WTC11 (cell line): ENCODE data around the gene FAM89A. TPM values are rescaled to one million over a fixed set of nuclear protein-coding genes. Genes with fewer than 3 reads are reported as not detected.

Experiments used
- ATAC-seq: fragments of 200-7000 bp; cut with Tn5 transposase; 2 replicates; pipeline ENCODE4 v1.10.0; 2021; ENCODE audit warnings: mild to moderate bottlenecking, moderate library complexity
- CTCF ChIA-PET: fragments of 300-600 bp; sonication (Branson Sonifier 250); formaldehyde crosslinking; loops from one replicate; lab custom pipeline; 2021; ENCODE audit warnings: antibody characterized with exemption; lab: Charles Lee
- POLR2A ChIA-PET: fragments of 350-600 bp; sonication (Branson Sonifier 250); formaldehyde crosslinking; loops from one replicate; lab custom pipeline; 2021; ENCODE audit warnings: antibody characterized with exemption; lab: Charles Lee
- DNase-seq: peaks from one replicate; pipeline ENCODE4 v3.0.0; 2021; ENCODE audit warnings: low spot score
- H3K27ac Mint-ChIP-seq: 2 replicates; pipeline ENCODE4 v1.8.0; 2021; ENCODE audit warnings: mixed read lengths
- H3K27me3 Mint-ChIP-seq: 2 replicates; pipeline ENCODE4 v1.8.0; 2021; ENCODE audit warnings: low read depth, mild to moderate bottlenecking, moderate library complexity, mixed read lengths
- H3K36me3 Mint-ChIP-seq: 2 replicates; pipeline ENCODE4 v1.8.0; 2021; ENCODE audit warnings: mixed read lengths
- H3K4me1 Mint-ChIP-seq: 2 replicates; pipeline ENCODE4 v1.8.0; 2022; ENCODE audit warnings: mixed read lengths
- H3K4me3 Mint-ChIP-seq: 2 replicates; pipeline ENCODE4 v1.8.0; 2021; ENCODE audit warnings: mild to moderate bottlenecking, moderate library complexity, mixed read lengths
- H3K9me3 Mint-ChIP-seq: 2 replicates; pipeline ENCODE4 v1.8.0; 2021; ENCODE audit warnings: mixed read lengths
- EMX1 ChIP-seq: fragments of 250-450 bp; sonication (Bioruptor Pico); IDR thresholded peaks from 2 replicates; pipeline ENCODE4 v1.8.0; 2021; ENCODE audit warnings: mild to moderate bottlenecking
- FOXJ3 ChIP-seq: sonication (generic); formaldehyde crosslinking; IDR thresholded peaks from 2 replicates; pipeline ENCODE4 v1.9.0; 2021; ENCODE audit warnings: missing genetic modification reagents, mild to moderate bottlenecking, borderline replicate concordance
- IRF2 ChIP-seq: sonication (generic); formaldehyde crosslinking; IDR thresholded peaks from 2 replicates; pipeline ENCODE4 v1.8.0; 2022; ENCODE audit warnings: low read depth, missing genetic modification reagents, borderline replicate concordance
- JUN ChIP-seq: sonication (generic); formaldehyde crosslinking; IDR thresholded peaks from 2 replicates; pipeline ENCODE4 v1.8.0; 2023; ENCODE audit warnings: mild to moderate bottlenecking, missing genetic modification reagents
- KAT7 ChIP-seq: sonication (generic); formaldehyde crosslinking; IDR thresholded peaks from 2 replicates; pipeline ENCODE4 v1.8.1; 2023; ENCODE audit warnings: missing genetic modification reagents, mild to moderate bottlenecking, borderline replicate concordance
- MXD4 ChIP-seq: fragments of 250-450 bp; sonication (Bioruptor Pico); IDR thresholded peaks from 2 replicates; pipeline ENCODE4 v1.8.0; 2021; ENCODE audit warnings: mild to moderate bottlenecking, moderate library complexity, borderline replicate concordance
- NFYB ChIP-seq: sonication (generic); formaldehyde crosslinking; conservative IDR thresholded peaks from 2 replicates; pipeline ENCODE4 v1.8.0; 2022; ENCODE audit warnings: low read depth, missing genetic modification reagents
- NR2C2 ChIP-seq: sonication (generic); formaldehyde crosslinking; IDR thresholded peaks from 2 replicates; pipeline ENCODE4 v1.8.0; 2022; ENCODE audit warnings: mild to moderate bottlenecking, missing genetic modification reagents
- SP1 ChIP-seq: sonication (generic); formaldehyde crosslinking; conservative IDR thresholded peaks from 2 replicates; pipeline ENCODE4 v1.8.1; 2022; ENCODE audit warnings: missing genetic modification reagents
- TCF7 ChIP-seq: sonication (generic); formaldehyde crosslinking; IDR thresholded peaks from 2 replicates; pipeline ENCODE4 v1.8.0; 2022; ENCODE audit warnings: mild to moderate bottlenecking, low read depth, missing genetic modification reagents, moderate library complexity
- ZNF219 ChIP-seq: sonication (generic); formaldehyde crosslinking; IDR thresholded peaks from 2 replicates; pipeline ENCODE4 v1.8.0; 2023; ENCODE audit warnings: missing genetic modification reagents, mild to moderate bottlenecking, borderline replicate concordance
- ZNF263 ChIP-seq: sonication (generic); formaldehyde crosslinking; IDR thresholded peaks from 2 replicates; pipeline ENCODE4 v1.8.1; 2022; ENCODE audit warnings: low read depth, mild to moderate bottlenecking, moderate library complexity, missing genetic modification reagents
- ZNF396 ChIP-seq: fragments of 250-450 bp; sonication (Bioruptor Pico); IDR thresholded peaks from 2 replicates; pipeline ENCODE4 v1.8.0; 2021; ENCODE audit warnings: mild to moderate bottlenecking, moderate library complexity, borderline replicate concordance
- total RNA-seq: library from RNA; stranded (reverse); gene quantifications from 3 replicates; pipeline ENCODE4 v1.2.3, GENCODE V29; 2021
- TF ChIP-seq, protein P1 (sequence below): sonication (generic); formaldehyde crosslinking; IDR thresholded peaks from 2 replicates; pipeline ENCODE4 v1.8.1; 2023; ENCODE audit warnings: mild to moderate bottlenecking, missing genetic modification reagents
- TF ChIP-seq, protein P2 (sequence below): fragments of 250-450 bp; sonication (Bioruptor Pico); IDR thresholded peaks from 2 replicates; pipeline ENCODE4 v1.9.0; 2021; ENCODE audit warnings: mild to moderate bottlenecking, borderline replicate concordance
- TF ChIP-seq, protein P3 (sequence below): sonication (generic); formaldehyde crosslinking; IDR thresholded peaks from 2 replicates; pipeline ENCODE4 v1.8.0; 2022; ENCODE audit warnings: mild to moderate bottlenecking, missing genetic modification reagents
- TF ChIP-seq, protein P4 (sequence below): sonication (generic); formaldehyde crosslinking; IDR thresholded peaks from 2 replicates; pipeline ENCODE4 v1.8.1; 2023; ENCODE audit warnings: mild to moderate bottlenecking, missing genetic modification reagents, moderate library complexity
- TF ChIP-seq, protein P5 (sequence below): sonication (generic); formaldehyde crosslinking; IDR thresholded peaks from 2 replicates; pipeline ENCODE4 v1.8.0; 2022; ENCODE audit warnings: mild to moderate bottlenecking, missing genetic modification reagents
- TF ChIP-seq, protein P6 (sequence below): sonication (generic); formaldehyde crosslinking; conservative IDR thresholded peaks from 2 replicates; pipeline ENCODE4 v1.8.1; 2023; ENCODE audit warnings: mild to moderate bottlenecking, low read depth, missing genetic modification reagents, moderate library complexity
- TF ChIP-seq, protein P7 (sequence below): fragments of 250-450 bp; sonication (Bioruptor Pico); conservative IDR thresholded peaks from 2 replicates; pipeline ENCODE4 v1.9.0; 2021; ENCODE audit warnings: mild to moderate bottlenecking
- TF ChIP-seq, protein P8 (sequence below): sonication (generic); formaldehyde crosslinking; IDR thresholded peaks from 2 replicates; pipeline ENCODE4 v1.8.1; 2022; ENCODE audit warnings: mild to moderate bottlenecking, missing genetic modification reagents, moderate library complexity, borderline replicate concordance

FAM89A gene
- total RNA-seq, 1 experiment from 2014 or later: 2.4 TPM

DNA sequence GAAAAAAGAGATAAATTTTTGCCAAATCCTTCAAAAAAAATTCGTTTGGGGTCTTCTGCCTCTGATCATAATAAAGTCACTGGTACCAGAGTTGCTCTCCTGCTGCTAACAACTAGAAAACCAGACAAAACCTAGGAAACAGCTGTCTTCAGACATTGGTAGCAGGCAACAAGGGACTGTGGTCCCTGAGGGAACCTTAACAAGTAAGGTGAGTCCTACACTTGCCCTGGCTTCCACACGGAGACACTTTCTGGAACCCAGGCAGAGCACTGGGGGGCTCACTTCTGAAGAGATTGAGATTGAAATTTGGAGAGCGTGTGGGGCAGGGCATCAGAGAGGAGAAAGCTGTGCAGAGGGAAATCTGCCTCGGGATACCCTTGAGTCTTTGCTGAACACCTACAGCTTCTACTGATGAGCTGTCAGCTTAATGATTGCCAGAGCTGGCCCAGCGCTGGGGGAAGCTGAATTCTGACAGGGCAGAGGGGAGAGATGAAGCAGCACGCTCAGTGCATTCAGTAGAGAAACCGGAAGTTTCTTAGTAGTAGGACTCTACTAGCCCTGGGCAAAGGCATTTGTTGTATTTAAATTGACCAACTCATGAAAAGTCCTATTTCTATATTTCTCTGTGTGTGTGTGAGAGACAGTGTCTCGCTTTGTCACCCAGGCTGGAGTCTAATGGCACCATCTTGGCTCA lies 18.5 kb upstream of the FAM89A start (continued):
- TF ChIP-seq, protein P1, sequence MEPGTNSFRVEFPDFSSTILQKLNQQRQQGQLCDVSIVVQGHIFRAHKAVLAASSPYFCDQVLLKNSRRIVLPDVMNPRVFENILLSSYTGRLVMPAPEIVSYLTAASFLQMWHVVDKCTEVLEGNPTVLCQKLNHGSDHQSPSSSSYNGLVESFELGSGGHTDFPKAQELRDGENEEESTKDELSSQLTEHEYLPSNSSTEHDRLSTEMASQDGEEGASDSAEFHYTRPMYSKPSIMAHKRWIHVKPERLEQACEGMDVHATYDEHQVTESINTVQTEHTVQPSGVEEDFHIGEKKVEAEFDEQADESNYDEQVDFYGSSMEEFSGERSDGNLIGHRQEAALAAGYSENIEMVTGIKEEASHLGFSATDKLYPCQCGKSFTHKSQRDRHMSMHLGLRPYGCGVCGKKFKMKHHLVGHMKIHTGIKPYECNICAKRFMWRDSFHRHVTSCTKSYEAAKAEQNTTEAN (CRISPR knock-in tag): no peak
- TF ChIP-seq NFYB (CRISPR knock-in tag) (no peak), ZNF263 (CRISPR knock-in tag) (no peak), KAT7 (CRISPR knock-in tag) (no peak), JUN (CRISPR knock-in tag) (no peak), ZNF219 (CRISPR knock-in tag) (no peak), SP1 (CRISPR knock-in tag) (no peak), TCF7 (no peak), IRF2 (CRISPR knock-in tag) (no peak), ZNF396 (CRISPR knock-in tag) (no peak)
- TF ChIP-seq, protein P2, sequence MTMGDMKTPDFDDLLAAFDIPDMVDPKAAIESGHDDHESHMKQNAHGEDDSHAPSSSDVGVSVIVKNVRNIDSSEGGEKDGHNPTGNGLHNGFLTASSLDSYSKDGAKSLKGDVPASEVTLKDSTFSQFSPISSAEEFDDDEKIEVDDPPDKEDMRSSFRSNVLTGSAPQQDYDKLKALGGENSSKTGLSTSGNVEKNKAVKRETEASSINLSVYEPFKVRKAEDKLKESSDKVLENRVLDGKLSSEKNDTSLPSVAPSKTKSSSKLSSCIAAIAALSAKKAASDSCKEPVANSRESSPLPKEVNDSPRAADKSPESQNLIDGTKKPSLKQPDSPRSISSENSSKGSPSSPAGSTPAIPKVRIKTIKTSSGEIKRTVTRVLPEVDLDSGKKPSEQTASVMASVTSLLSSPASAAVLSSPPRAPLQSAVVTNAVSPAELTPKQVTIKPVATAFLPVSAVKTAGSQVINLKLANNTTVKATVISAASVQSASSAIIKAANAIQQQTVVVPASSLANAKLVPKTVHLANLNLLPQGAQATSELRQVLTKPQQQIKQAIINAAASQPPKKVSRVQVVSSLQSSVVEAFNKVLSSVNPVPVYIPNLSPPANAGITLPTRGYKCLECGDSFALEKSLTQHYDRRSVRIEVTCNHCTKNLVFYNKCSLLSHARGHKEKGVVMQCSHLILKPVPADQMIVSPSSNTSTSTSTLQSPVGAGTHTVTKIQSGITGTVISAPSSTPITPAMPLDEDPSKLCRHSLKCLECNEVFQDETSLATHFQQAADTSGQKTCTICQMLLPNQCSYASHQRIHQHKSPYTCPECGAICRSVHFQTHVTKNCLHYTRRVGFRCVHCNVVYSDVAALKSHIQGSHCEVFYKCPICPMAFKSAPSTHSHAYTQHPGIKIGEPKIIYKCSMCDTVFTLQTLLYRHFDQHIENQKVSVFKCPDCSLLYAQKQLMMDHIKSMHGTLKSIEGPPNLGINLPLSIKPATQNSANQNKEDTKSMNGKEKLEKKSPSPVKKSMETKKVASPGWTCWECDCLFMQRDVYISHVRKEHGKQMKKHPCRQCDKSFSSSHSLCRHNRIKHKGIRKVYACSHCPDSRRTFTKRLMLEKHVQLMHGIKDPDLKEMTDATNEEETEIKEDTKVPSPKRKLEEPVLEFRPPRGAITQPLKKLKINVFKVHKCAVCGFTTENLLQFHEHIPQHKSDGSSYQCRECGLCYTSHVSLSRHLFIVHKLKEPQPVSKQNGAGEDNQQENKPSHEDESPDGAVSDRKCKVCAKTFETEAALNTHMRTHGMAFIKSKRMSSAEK (CRISPR knock-in tag): no peak
- TF ChIP-seq, protein P3, sequence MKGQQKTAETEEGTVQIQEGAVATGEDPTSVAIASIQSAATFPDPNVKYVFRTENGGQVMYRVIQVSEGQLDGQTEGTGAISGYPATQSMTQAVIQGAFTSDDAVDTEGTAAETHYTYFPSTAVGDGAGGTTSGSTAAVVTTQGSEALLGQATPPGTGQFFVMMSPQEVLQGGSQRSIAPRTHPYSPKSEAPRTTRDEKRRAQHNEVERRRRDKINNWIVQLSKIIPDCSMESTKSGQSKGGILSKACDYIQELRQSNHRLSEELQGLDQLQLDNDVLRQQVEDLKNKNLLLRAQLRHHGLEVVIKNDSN (CRISPR knock-in tag): no peak
- TF ChIP-seq, protein P4, sequence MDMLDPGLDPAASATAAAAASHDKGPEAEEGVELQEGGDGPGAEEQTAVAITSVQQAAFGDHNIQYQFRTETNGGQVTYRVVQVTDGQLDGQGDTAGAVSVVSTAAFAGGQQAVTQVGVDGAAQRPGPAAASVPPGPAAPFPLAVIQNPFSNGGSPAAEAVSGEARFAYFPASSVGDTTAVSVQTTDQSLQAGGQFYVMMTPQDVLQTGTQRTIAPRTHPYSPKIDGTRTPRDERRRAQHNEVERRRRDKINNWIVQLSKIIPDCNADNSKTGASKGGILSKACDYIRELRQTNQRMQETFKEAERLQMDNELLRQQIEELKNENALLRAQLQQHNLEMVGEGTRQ (CRISPR knock-in tag): no peak
- TF ChIP-seq, protein P5, sequence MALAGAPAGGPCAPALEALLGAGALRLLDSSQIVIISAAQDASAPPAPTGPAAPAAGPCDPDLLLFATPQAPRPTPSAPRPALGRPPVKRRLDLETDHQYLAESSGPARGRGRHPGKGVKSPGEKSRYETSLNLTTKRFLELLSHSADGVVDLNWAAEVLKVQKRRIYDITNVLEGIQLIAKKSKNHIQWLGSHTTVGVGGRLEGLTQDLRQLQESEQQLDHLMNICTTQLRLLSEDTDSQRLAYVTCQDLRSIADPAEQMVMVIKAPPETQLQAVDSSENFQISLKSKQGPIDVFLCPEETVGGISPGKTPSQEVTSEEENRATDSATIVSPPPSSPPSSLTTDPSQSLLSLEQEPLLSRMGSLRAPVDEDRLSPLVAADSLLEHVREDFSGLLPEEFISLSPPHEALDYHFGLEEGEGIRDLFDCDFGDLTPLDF (CRISPR knock-in tag): no peak

DNA sequence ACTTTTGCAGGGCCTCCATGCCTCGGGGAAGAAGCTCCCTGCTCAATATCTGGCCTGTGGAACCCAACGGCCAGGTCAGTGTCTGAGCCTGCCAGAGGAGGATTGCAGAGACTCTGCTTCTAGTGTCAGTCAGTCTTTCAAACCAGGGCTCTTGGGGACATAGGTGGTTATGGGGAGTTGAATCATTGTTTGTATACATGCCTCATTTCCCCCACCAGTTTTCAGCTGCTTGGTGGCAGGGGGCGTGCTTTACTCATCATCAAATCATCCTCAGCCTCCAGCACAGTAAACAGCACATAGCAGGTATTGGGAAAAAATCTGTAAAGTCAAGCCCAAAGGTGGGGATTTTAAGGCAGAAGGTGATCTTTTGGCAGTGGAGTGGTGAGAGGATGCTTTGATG lies 17.4 kb upstream of the FAM89A start:
- ATAC-seq (no peak), DNase-seq (no peak)
- Mint-ChIP-seq H3K4me3 (no peak overlapping the region), H3K27me3 (peaks cover 78% of the 10 kb centered on the region), H3K36me3 (no peaks in the 10 kb centered on the region), H3K9me3 (no peaks in the 10 kb centered on the region), H3K4me1 (no peaks in the 10 kb centered on the region), H3K27ac (no peak overlapping the region)
- CTCF ChIA-PET: interaction anchor here (0.7 kb wide), 1 partner anchor 23 kb away, joined by 3 read pairs; no protein-coding TSS in a partner anchor
- TF ChIP-seq MXD4 (CRISPR knock-in tag): no peak
- TF ChIP-seq, protein P6, sequence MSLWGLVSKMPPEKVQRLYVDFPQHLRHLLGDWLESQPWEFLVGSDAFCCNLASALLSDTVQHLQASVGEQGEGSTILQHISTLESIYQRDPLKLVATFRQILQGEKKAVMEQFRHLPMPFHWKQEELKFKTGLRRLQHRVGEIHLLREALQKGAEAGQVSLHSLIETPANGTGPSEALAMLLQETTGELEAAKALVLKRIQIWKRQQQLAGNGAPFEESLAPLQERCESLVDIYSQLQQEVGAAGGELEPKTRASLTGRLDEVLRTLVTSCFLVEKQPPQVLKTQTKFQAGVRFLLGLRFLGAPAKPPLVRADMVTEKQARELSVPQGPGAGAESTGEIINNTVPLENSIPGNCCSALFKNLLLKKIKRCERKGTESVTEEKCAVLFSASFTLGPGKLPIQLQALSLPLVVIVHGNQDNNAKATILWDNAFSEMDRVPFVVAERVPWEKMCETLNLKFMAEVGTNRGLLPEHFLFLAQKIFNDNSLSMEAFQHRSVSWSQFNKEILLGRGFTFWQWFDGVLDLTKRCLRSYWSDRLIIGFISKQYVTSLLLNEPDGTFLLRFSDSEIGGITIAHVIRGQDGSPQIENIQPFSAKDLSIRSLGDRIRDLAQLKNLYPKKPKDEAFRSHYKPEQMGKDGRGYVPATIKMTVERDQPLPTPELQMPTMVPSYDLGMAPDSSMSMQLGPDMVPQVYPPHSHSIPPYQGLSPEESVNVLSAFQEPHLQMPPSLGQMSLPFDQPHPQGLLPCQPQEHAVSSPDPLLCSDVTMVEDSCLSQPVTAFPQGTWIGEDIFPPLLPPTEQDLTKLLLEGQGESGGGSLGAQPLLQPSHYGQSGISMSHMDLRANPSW: no peak
- TF ChIP-seq, protein P7, sequence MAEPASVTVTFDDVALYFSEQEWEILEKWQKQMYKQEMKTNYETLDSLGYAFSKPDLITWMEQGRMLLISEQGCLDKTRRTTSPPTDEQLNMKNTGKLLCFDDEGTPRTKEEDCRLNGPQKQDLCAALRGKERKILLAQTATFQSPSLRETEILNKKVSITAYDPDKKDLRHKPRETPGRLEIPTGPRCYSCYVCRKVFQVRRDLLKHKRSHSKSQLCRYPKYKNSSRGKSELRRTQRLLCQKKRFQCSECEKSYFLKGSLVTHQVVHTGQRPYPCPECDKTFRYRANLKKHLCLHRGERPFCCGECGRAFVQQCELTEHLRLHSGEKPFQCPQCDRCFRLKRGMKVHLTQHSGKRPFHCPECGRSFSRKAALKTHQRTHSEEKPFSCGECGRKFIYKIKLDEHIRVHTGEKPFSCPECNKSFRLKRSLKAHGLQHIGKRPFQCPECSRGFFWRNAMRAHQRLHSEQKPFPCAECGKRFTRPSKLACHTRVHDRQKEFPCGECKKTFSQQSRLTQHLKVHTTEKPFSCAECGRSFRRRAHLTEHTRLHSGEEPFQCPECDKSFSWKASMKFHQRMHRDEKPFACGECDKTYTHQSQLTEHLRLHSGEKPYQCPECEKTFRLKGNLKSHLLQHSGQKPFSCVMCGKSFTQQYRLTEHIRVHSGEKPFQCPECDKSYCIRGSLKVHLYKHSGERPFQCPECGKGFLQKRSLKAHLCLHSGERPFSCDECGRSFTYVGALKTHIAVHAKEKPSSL (CRISPR knock-in tag): no peak
- no peak for TF ChIP-seq FOXJ3 (CRISPR knock-in tag)
- TF ChIP-seq, protein P8, sequence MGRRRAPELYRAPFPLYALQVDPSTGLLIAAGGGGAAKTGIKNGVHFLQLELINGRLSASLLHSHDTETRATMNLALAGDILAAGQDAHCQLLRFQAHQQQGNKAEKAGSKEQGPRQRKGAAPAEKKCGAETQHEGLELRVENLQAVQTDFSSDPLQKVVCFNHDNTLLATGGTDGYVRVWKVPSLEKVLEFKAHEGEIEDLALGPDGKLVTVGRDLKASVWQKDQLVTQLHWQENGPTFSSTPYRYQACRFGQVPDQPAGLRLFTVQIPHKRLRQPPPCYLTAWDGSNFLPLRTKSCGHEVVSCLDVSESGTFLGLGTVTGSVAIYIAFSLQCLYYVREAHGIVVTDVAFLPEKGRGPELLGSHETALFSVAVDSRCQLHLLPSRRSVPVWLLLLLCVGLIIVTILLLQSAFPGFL (CRISPR knock-in tag): no peak
- TF ChIP-seq NR2C2 (CRISPR knock-in tag): no peak
- no peak for TF ChIP-seq EMX1 (CRISPR knock-in tag)
- TF ChIP-seq, all 79 proteins: peak for 0
- POLR2A ChIA-PET: no interaction called here
